IMR-90 (cell line): Measurements from ENCODE around the gene ZBTB46.

Source experiments
- BHLHE40 ChIP-seq: fragments of 150-350 bp; IDR thresholded peaks from 2 replicates; pipeline ENCODE4 v1.6.1; 2016; ENCODE audit warnings: mild to moderate bottlenecking, low read depth, low read length
- CEBPB ChIP-seq: IDR thresholded peaks from 2 replicates; pipeline ENCODE4 v1.6.1; 2012; ENCODE audit warnings: low read depth, low read length, improper control_type of control experiment
- CHD1 ChIP-seq: IDR thresholded peaks from 2 replicates; pipeline ENCODE4 v1.6.1; 2012; ENCODE audit warnings: low read depth, low read length, improper control_type of control experiment
- MAFK ChIP-seq: IDR thresholded peaks from 2 replicates; pipeline ENCODE4 v1.6.1; 2012; ENCODE audit warnings: low read depth, low read length, improper control_type of control experiment
- MAZ ChIP-seq: IDR thresholded peaks from 2 replicates; pipeline ENCODE4 v1.6.1; 2012; ENCODE audit warnings: low read depth, mild to moderate bottlenecking, low read length, improper control_type of control experiment, moderate library complexity, borderline replicate concordance
- POLR2A ChIP-seq: IDR thresholded peaks from 2 replicates; pipeline ENCODE4 v1.6.1; 2012; ENCODE audit warnings: mild to moderate bottlenecking, low read depth, low read length
- RAD21 ChIP-seq: IDR thresholded peaks from 2 replicates; pipeline ENCODE4 v1.6.1; 2012; ENCODE audit warnings: low read length, improper control_type of control experiment
- RCOR1 ChIP-seq: IDR thresholded peaks from 2 replicates; pipeline ENCODE4 v1.6.1; 2012; ENCODE audit warnings: mild to moderate bottlenecking, low read length, improper control_type of control experiment; ENCODE audit not compliant: insufficient replicate concordance
- RFX5 ChIP-seq: IDR thresholded peaks from 2 replicates; pipeline ENCODE4 v1.8.0; 2012; ENCODE audit warnings: low read depth, mild to moderate bottlenecking, low read length, moderate library complexity
- SMC3 ChIP-seq: fragments of 150-350 bp; IDR thresholded peaks from 2 replicates; pipeline ENCODE4 v1.6.1; 2016; ENCODE audit warnings: low read depth, mild to moderate bottlenecking, antibody characterized with exemption, low read length, moderate library complexity
- TF ChIP-seq, protein P1 (sequence below): conservative IDR thresholded peaks from 2 replicates; pipeline ENCODE4 v1.5.1; 2012; ENCODE audit warnings: mild to moderate bottlenecking, low read depth, low read length, improper control_type of control experiment
- TF ChIP-seq, protein P2 (sequence below): fragments of 150-350 bp; IDR thresholded peaks from 2 replicates; pipeline ENCODE4 v1.6.1; 2017; ENCODE audit warnings: mild to moderate bottlenecking, antibody characterized with exemption, low read length, low read depth
- TF ChIP-seq, protein P3 (sequence below): fragments of 150-350 bp; IDR thresholded peaks from 2 replicates; pipeline ENCODE4 v1.6.1; 2016; ENCODE audit warnings: low read depth, mild to moderate bottlenecking, low read length, moderate library complexity, borderline replicate concordance

DNA sequence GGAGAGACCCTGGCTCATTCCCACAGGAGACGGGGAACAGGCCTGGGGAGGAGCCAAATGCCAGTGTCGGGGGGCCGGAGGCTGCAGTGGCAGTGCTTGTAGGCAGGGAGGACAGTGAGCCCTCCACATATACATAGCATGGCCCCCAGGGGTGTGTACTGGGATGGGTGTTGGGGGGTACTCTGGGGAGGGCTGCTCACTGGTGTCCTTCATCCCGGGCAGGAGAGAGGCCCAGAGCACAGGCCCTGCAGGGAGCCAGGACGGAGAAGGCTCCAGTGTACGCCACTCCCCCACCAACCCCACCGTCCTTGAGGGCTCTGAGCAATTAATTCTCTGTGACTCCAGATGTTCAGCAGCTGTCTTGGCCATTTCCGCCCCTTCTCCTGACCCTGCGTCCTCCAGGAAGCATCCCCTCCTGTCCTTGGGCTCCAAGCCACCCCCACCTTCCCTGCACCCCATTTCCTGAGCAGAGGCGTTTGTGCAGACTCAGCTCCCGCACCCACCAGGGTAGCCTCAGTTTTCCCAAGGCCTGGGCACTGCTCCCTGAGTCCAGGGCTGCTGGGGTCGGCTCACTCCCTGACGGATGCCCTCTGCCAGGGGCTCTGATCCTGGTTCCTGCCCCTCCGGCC is 26.8 kb upstream of the ZBTB46 start:
- TF ChIP-seq RAD21 (no peak), RFX5 (no peak), MAFK (no peak), CEBPB (no peak), SMC3 (no peak), RCOR1 (no peak), BHLHE40 (no peak), POLR2A (no peak), MAZ (no peak), CHD1 (no peak)
- TF ChIP-seq, protein P1, sequence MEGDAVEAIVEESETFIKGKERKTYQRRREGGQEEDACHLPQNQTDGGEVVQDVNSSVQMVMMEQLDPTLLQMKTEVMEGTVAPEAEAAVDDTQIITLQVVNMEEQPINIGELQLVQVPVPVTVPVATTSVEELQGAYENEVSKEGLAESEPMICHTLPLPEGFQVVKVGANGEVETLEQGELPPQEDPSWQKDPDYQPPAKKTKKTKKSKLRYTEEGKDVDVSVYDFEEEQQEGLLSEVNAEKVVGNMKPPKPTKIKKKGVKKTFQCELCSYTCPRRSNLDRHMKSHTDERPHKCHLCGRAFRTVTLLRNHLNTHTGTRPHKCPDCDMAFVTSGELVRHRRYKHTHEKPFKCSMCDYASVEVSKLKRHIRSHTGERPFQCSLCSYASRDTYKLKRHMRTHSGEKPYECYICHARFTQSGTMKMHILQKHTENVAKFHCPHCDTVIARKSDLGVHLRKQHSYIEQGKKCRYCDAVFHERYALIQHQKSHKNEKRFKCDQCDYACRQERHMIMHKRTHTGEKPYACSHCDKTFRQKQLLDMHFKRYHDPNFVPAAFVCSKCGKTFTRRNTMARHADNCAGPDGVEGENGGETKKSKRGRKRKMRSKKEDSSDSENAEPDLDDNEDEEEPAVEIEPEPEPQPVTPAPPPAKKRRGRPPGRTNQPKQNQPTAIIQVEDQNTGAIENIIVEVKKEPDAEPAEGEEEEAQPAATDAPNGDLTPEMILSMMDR, result no peak
- TF ChIP-seq, protein P2, sequence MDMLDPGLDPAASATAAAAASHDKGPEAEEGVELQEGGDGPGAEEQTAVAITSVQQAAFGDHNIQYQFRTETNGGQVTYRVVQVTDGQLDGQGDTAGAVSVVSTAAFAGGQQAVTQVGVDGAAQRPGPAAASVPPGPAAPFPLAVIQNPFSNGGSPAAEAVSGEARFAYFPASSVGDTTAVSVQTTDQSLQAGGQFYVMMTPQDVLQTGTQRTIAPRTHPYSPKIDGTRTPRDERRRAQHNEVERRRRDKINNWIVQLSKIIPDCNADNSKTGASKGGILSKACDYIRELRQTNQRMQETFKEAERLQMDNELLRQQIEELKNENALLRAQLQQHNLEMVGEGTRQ, result no peak
- TF ChIP-seq, protein P3, sequence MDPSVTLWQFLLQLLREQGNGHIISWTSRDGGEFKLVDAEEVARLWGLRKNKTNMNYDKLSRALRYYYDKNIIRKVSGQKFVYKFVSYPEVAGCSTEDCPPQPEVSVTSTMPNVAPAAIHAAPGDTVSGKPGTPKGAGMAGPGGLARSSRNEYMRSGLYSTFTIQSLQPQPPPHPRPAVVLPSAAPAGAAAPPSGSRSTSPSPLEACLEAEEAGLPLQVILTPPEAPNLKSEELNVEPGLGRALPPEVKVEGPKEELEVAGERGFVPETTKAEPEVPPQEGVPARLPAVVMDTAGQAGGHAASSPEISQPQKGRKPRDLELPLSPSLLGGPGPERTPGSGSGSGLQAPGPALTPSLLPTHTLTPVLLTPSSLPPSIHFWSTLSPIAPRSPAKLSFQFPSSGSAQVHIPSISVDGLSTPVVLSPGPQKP, result no peak
